ENCODE results near the gene BCAS1. TPM values are rescaled to one million over a fixed set of nuclear protein-coding genes. Genes with fewer than 3 reads are reported as not detected.

Gene BCAS1
- total RNA-seq, 1 donor from 2014 or later: 0.12 TPM

DNA sequence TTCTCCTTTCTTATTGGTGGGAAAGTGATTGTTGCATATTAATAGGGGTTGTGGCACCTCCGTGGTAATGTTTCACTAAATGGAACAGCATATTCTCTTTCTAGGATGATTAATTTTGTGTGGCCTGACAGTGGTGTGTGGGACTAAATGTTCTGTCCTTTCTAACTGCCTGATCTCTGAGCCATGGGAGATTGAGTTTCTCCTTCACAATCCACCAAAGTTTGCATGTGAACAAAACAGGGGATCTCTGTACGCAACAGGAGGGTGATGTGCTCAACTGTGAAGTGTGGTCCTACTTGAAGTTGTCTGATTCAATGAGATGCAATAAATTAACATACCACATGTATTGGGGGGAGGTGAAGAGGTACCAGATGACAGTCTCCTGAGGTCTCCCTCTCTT is 19.3 kb downstream of the BCAS1 start:
- intact Hi-C loops (cut with micrococcal nuclease): no loop called here

DNA sequence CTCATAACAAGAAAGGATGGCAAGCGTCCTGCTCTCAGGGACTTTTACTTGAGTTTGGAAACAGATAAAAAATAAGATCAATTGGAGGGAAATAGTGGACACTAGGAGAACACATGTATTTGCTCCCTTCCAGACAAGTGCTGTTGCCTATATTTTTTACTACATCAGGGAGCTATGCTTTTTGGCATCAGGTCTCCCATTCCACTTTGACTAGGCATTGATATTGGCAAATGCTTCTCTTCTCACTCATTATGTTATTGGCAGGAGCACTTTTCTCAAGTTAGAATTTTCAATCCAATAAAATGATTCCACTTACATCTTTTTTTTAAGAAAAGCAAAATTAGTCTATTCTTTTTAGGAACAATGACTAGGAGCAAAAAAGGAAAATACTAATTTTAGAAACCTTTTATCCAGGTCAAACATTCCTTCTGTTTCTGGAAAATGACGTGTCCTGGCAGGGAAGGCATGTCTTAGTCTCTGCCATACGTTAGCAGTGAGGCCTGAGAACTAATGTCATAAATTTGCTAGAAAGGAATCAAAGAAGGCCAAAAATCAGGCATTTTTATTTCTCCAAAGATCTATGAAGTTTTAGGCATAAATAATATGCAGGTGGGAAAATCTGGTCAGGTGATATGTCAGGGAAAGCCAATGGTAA is 21.4 kb downstream of the BCAS1 start:
- intact Hi-C loops (cut with micrococcal nuclease): no loop called here

DNA sequence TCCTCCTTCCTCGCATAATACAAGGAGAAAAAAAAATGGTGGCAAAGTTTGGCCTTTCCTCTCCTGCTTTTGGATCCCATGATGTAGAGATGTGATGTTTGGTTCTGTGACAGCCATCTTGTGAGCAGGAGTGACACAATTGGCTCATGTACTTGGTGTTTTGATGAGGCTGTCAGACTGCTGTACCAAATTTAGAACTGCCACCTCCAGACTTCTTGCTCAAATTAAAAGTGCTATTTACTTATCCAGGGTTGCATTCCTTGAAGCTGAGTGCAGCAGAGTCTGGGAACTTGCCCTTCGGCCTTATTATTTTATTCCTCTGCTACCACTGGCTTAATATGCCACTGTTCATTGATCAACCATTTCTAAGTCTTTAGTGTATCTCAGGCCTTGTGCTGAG is 21.9 kb downstream of the BCAS1 start:
- intact Hi-C loops (cut with micrococcal nuclease): no loop called here

DNA sequence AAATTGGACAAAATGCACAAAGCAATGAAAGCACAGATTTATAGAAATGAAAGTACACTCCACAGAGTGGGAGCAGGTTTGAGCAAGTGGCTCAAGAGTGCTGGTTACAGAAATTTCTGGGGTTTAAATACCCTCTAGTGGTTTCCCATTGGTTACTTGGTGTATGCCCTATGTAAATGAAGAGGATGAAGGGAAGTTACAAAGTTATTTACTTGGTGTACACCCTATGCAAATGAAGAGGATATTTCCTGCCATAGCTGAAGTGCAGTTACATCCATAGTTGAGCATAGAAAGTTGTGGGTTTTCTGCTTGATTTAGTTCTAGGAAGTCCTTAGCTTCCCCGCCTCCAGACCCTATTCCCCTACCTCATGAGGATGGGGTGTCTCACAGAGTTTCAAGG is 22.7 kb downstream of the BCAS1 start:
- intact Hi-C loops (cut with micrococcal nuclease): no loop called here

DNA sequence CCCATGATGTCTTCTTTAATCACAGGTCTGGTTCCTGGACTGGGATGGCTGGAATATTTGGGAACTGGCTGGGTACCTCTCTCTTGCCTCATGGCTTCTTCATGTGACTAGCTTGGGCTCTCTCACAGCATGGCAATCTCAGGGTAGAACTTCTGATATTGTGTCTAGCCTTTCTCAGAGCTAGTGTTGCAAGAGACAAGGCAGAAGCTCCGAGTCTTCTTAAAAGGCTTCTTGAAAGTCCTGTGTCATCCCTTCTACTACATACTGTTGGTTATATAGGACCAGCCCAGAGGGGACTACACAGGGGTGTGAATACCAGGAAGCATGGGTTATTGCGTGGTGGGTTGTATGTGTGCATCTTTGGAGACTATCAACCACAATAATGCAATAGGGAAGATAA is 23.3 kb downstream of the BCAS1 start:
- intact Hi-C loops (cut with micrococcal nuclease): no loop called here

DNA sequence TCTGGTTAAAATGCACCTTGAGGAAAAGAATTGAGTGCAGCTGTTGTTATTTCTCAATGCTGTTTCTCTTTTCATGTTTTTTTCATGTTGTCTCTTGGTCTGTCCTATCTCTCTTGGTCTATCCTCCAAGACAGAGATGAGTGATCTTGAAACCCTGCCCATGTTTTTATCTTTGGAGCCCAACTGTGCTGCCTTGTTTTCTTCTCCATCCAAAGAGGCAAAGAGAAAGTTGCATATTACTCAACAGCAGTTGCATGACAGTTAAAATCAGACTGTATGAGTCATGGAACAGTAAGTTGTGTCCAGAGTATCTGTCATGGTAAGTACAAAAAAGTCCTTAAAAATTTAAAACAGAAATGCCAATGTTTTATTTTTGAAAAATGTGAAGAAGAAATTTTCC is 26.2 kb downstream of the BCAS1 start:
- intact Hi-C loops (cut with micrococcal nuclease): no loop called here

DNA sequence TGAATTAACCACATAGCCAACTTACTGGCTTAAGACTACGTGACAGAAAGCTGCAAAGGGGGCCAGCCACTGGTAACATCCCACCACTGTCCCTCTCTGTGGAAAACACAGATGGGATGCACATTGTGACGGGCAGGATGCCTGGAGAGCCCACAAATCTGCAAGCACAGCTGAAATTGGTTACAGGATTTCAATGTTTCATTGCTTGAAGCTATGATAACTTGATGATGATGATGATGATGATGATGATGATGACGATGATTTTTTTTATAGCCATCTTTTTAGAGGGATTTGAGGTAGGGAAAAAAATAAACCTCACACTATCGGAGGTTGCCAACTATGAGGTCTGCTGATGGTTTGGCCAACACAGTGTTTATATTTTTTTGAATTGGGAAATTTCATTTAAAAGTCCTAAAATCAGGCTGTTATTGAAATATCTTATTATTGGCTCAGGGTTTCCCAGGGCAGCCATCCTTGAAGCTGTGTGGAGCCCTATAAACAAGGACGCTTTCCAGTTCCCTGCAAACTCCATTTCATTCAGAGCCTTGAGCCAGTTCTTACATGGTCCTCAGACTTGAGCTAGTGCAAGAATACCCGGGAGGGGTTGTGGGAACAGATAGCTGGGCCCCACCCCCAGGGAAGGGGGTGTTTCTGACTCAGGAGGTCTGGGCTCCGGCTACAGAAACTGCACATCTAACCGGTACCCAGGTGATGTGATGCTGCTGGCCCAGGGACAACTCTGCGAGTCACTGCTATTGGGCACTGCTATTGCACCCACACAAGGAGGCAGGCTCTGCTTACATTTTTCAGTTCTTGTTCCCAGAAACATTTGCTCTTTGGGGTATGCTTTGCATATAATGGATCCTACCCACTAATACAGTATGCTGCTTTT is 27.1 kb downstream of the BCAS1 start:
- intact Hi-C loops (cut with micrococcal nuclease): no loop called here

DNA sequence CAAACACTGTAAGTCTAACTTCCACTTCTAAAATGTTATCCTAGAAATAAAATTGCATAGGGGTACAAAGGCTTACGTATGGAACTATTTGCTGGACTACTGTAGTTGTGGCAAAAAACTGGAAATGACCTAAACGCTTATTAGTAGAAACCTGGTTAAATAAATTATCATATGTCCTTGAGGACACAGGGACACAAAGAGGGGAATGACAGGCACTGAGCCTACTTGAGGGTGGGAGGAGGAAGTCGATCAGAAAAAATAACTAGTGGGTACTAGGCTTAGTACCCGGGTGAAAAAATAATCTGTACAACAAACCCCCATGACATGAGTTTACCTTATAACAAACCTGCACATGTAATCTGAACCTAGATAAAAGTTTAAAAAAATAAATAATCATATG is 28.4 kb downstream of the BCAS1 start:
- intact Hi-C loops (cut with micrococcal nuclease): no loop called here

DNA sequence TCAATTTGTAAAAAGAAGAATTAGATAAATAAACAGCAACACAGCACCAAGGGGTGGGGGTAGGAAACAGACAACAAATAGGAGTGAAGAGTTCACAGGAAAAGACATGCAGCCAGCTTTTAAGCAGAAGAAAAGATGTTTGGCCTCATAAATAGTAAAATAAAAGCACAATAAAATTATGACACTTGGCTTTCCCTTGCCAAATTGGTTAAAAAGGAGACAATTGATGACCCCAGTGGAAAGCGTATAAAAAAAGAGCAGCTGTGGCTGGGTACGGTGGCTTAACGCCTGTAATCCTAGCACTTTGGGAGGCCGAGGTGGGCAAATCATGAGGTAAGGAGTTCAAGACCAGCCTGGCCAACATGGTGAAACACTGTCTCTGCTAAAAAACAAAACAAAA is 29.1 kb downstream of the BCAS1 start:
- intact Hi-C loops (cut with micrococcal nuclease): no loop called here

DNA sequence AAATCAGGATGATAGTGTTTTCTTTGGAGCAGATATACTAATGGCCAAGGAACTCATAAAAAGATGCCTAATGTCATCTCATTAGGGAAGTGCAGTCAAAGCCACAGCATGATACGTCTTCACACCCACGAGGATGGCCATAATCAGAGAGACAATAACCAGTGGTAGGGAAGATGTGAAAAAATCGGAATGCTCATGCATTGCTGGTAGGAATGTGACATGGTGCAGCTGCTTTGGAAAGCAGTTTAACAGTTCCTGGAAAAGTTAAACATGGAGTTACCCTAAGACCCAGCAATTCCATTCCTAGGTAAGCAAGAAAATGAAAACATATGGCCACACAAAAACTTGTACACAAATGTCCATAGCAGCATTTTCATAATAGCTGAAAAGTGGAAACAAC is 29.9 kb downstream of the BCAS1 start:
- intact Hi-C loops (cut with micrococcal nuclease): no loop called here

DNA sequence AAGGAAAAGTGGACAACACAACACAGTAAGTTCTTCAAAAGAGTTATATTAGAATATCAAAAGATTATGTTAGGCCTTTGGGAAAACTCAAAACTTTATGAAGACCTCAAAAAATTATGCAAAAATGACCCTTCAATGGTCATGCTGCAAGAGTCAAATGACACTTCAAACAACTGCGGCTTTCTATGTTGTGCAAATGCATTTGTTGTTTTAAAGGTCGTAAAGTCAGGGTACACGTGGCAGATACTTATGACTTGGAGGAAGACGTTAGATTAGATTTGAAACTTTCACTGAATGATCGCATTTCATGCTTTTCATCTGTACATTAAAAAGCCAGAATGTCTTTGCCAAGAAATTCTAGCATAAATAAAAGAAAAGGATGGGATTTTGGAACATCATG is 31.4 kb downstream of the BCAS1 start:
- intact Hi-C loops (cut with micrococcal nuclease): no loop called here

DNA sequence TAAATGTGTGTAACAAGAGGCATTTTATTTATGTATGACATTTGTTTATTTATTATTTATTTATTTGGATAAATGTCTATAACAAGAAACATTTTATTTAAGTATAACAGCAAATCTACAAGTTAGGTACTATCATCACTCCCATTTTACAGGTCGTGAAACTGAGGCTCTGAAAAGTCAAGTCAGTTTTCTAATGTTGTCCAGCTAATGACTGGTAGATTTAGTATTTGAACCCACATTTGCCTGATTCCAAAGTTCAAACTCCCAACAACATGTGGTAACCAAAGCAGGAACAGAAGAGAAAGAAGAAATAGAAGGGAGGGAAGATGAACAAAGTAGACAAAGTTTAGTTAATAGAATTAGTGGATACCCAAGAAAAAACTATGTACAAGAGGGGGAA is 32.9 kb downstream of the BCAS1 start:
- intact Hi-C loops (cut with micrococcal nuclease): no loop called here

DNA sequence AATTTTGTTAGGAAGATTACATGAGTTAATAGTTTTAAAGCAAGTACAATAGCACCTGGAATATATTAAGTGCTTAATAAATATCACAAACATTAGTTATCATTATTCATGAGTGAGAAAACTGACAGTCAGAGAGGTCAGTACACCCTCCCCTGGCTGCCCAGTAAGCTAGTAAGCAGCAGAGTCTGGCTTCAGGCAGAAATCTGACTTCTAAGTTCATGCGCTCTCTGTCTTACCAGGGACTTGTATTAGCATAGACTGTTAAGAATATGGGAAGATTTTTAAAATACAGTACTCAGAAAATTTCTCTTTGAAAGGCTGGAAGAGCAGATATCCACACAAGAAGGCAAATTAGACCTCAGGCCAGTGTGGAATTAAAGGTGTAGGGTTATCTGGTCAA is 40.8 kb downstream of the BCAS1 start:
- intact Hi-C loops (cut with micrococcal nuclease): no loop called here

DNA sequence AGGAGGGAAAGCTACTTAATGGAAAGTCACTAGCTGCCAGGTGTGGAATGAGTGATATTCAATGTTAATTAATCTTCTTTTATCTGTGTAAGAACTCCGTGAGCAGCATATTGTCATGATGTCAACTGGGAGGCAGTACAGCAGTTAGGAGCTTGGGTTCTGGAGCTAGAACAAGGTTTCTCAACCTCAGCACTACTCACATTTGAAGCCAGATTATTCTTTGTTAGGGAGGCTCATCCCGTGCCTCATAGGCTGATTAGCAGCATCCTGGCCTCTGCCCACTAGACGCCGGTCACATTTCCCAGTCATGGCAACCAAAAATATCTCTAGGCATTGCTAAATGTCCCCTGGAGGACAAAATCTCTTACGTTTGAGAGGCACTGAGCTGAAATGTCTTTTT is 41.2 kb downstream of the BCAS1 start:
- intact Hi-C loops (cut with micrococcal nuclease): no loop called here

DNA sequence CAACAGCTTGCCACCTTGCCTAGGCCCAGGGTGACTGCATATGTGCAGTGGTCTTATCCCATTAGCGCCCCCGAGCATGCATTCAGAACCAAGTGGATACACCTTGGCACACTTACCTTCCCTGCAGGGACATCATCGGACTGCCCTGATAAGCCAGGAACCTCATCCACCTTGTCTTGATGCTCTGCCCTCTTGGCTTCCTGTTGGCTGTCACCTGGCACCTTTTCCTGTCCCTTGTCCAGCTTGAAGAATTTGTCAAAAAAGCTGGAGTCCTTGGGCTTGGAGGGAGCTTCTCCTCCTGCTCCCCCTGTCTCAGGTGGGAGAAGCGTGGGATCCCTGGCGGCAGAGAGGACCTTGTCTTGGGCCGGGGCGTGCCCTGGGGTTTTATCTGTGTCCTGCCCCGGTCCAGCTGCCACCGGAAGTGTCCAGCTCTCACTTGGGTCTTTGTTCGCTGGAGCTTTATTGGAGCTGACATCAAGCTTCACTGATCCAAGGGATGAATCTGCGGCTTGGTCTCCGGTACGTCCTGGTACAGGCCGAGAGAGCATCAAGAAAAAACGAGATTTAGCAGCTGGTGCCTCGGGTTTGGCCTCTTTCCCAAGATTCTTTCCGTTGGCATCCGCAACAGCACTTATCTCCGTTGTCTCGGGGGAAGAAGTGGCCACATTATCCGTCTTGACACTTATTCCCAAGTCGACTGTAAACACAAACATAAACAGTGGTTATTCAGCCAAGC is 42.0 kb downstream of the BCAS1 start:
- intact Hi-C loops (cut with micrococcal nuclease): no loop called here

DNA sequence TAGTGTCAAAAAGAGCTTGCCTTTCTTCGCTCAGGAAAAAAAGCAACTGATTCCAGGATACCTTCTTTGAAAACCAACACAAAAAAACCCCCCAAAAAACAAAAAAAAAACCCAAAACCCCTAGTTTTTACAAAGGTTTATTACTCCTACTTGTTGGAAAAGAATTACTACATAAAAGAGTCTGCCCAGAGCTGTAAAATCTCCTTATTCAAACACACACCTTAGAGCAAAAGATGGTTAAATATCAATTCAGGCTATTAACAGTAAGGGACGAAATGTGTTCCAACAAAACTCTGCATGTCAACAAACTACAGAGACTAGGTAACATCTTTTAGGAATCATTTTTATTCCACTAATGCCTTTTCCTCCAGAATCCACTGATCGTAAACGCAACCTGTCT is 42.7 kb downstream of the BCAS1 start:
- intact Hi-C loops (cut with micrococcal nuclease): no loop called here

DNA sequence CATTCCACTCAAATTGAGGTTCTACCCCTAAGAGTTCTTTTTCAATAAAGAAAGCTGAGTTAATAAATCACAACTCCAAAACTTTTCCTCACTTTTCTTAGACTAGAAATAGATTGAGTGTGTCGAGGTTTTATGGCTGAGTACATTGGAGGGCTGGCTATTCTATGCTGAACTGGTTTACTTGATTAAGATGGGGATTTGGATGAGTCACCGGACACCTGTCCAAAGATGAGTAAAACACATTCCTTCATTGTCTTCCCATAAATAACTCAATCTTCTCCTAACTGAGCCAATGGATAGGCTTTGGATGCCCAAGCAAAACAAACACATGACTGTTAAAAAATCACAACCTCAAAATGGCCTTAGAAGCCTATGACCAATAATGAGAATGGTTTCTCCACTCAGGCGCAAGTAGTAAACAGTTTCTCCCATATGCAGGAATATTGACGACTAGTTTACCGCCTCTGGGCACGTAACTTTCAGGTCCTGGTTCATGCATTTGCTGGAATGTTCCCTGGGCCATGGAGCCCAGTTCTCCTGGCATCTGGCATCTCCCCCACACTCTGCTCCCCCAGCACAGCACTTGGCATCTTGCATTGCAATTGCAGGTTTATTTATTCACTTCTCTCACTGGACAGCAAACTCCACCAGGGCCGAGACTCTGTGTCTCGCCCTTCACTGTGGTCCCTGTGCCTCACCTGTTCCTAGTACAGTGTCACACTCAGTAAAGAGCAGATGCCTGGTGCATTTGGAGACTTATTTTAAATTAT is 43.9 kb downstream of the BCAS1 start:
- intact Hi-C loops (cut with micrococcal nuclease): no loop called here

DNA sequence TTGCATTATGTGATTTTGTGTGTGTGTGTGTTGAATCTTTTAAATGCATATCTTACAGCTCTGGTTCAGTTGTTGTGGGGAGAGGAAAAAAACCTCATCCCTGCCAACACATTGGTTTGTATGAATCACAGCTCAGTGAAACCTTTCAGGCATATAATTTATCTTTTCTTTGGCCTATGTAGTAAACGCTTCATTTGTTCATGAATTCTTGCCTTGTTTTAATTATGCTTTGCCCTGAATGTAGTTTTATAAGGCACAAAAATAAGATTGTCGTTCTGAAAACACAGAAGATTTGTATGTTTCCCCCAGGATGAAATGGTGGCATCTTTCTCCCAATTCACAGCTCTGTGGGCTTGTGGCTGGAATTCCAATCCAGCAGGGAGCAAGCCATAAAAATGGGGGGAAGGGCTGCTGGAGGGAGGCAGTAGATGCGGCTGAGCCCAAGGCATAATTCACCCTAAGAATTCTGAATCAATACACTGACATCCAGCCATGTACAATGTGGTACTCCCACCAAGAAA is 45.1 kb downstream of the BCAS1 start:
- intact Hi-C loops (cut with micrococcal nuclease): no loop called here

DNA sequence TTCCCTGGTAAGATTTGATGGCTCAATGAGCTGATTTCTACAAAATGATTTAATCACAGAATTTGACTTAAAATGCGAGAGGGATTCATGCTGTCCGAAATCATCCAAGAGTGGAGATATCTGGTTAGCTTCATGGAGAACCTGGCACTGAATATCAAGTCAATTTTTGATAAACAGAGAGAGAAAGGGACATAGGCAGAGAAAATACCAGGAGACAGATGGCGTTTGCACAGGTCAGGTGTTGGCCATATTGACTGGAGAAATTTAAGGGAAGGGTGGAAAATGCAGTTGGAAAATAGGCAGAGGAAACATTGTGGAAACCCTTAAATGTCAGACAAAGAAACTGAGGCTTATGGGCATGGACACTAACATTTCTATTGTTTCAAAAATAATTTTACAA is 47.0 kb downstream of the BCAS1 start:
- intact Hi-C loops (cut with micrococcal nuclease): no loop called here

DNA sequence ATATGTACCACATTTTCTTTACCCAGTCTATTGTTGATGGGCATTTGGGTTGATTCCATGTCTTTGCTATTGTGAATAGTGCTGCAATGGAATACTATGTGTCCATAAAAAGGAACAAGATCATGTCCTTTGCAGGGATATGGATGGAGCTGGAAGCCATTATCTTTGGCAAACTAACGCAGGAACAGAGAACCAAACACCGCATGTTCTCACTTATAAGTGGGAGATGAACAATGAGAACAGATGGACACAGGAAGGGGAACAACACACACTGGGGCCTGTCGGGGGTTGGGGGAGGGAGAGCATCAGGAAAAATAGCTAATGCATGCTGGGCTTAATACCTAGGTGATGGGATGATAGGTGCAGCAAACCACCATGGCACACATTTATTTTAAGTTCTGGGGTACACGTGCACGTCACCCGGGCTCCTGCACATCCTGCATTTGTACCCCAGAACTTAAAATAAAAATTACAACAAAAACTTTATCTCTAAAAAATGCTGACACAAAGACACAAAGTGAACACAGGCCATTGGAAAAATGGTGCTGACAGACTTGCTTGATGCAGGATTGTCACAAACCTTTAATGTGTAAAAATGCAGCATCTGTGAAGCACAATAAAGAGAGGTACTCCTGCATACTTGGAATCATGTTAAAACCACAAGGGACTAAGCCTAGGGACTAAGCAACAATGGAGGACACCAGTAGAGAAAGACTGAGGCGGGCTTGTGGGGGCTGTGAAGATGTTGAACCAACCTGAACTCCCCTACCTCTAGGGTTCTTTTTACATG is 48.8 kb downstream of the BCAS1 start:
- intact Hi-C loops (cut with micrococcal nuclease): no loop called here

DNA sequence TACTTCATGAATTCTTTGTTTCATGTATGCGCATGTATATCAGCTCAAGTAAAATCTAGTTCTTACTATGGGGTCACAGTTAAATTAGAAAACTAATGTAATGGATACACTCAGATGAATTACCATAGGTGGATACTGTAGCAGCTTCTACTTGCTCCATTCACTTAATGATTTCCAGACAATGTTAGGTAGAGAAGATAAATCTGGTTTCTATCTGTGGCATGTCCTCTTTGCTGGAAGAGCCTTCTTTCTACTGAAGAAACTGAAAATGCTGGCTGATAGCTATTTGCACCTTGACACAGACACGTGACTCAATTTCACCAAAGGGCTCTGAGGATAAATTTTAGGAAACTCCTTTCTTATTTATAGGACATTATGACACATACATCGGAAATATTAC is 49.5 kb downstream of the BCAS1 start:
- intact Hi-C loops (cut with micrococcal nuclease): no loop called here
